Esophagus mucosa (tissue), 1 donor: ENCODE measurements around the gene NEXMIF. TPM values are rescaled to one million over a fixed set of nuclear protein-coding genes. Genes with fewer than 3 reads are reported as not detected.
"Not testable (repeated sequence)": the region's sequence is repeated elsewhere in the genome, so short reads cannot be mapped to it uniquely, and the experiment has no call there.

ENCODE experiments used
- ATAC-seq: fragments of 200-7000 bp; cut with Tn5 transposase; one replicate; pipeline ENCODE4 v1.9.1; 2020
- total RNA-seq: library from RNA; stranded (reverse); gene quantifications from one replicate; pipeline ENCODE4 v1.2.4, GENCODE V29; 2023
- donor health status: DM: yes; HTN: yes; CAD: no.

Gene NEXMIF
- total RNA-seq, 1 donor from 2014 or later = 0.08 TPM

GRCh38 chrX:74788545-74789086 lies 136.6 kb downstream of the NEXMIF start:
- no peak for ATAC-seq

GRCh38 chrX:74784629-74785028 lies 140.6 kb downstream of the NEXMIF start:
- ATAC-seq = no peak

GRCh38 chrX:74781507-74782034 lies 143.7 kb downstream of the NEXMIF start:
- no peak for ATAC-seq

- no peak for ATAC-seq
Observed at GRCh38 chrX:74779175-74779574, 146.1 kb downstream of the NEXMIF start.

- no peak for ATAC-seq
Observed at GRCh38 chrX:74774988-74775387, 150.3 kb downstream of the NEXMIF start.

GRCh38 chrX:74736450-74736849 lies 188.8 kb downstream of the NEXMIF start:
- no peak for ATAC-seq

GRCh38 chrX:74705269-74705668 lies 220.0 kb downstream of the NEXMIF start:
- no peak for ATAC-seq

- ATAC-seq = not testable (repeated sequence)
Observed at GRCh38 chrX:74701343-74701742, 223.9 kb downstream of the NEXMIF start.

- no peak for ATAC-seq
Observed at GRCh38 chrX:74684466-74684865, 240.8 kb downstream of the NEXMIF start.

Other genes with a start within 250 kb of the NEXMIF start
- 15.2 TPM for gene ABCB7, start 230.8 kb upstream of the NEXMIF start, total RNA-seq